Naive thymus-derived CD4-positive, alpha-beta T cell (primary cell): Measurements from ENCODE around the gene CFAP20DC. TPM values are rescaled to one million over a fixed set of nuclear protein-coding genes. Genes with fewer than 3 reads are reported as not detected.
"Not testable (repeated sequence)": the region's sequence is repeated elsewhere in the genome, so short reads cannot be mapped to it uniquely, and the experiment has no call there.

Experiments used
- ATAC-seq: fragments of 150-1000 bp; cut with Tn5 transposase; 2 replicates; pipeline ENCODE4 v1.10.0; 2021; ENCODE audit warnings: mild to moderate bottlenecking, moderate library complexity
- CTCF ChIA-PET: fragments of 350-600 bp; sonication (Branson Sonifier 250); formaldehyde crosslinking; loops from one replicate; lab custom pipeline; 2021; ENCODE audit warnings: antibody characterized with exemption; lab: Charles Lee
- POLR2A ChIA-PET: fragments of 350-600 bp; sonication (Branson Sonifier 250); formaldehyde crosslinking; loops from one replicate; lab custom pipeline; 2021; ENCODE audit warnings: antibody characterized with exemption, inconsistent platforms; lab: Charles Lee
- DNase-seq, 9 donors: peaks; one replicate each; pipeline versions ENCODE4 v3.0.0 to v3.0.0-alpha.2; 2020 to 2022; ENCODE audit warnings: mixed read lengths in 1 of 9
- H3K27ac ChIP-seq: one replicate; pipeline ENCODE4 v1.7.0; 2013; ENCODE audit warnings: mild to moderate bottlenecking, low read depth, low read length, moderate library complexity
- H3K27me3 ChIP-seq, 2 donors: one replicate each; pipeline ENCODE4 v1.7.0; 2013; ENCODE audit warnings: low read length in 2 of 2, mild to moderate bottlenecking in 2 of 2, moderate library complexity in 2 of 2; ENCODE audit not compliant: control insufficient read depth in 2 of 2, insufficient read depth in 2 of 2
- H3K36me3 ChIP-seq, 3 experiments: 1 replicate in 2 of 3; 2 replicates in 1 of 3; pipeline ENCODE4 v1.7.0; 2013; ENCODE audit warnings: low read length in 3 of 3, mild to moderate bottlenecking in 3 of 3, moderate library complexity in 1 of 3; ENCODE audit not compliant: insufficient read depth in 3 of 3, control insufficient read depth in 2 of 3
- H3K4me1 ChIP-seq, 2 donors: one replicate each; pipeline ENCODE4 v1.7.0; 2013; ENCODE audit warnings: low read length in 2 of 2, mild to moderate bottlenecking in 2 of 2, moderate library complexity in 1 of 2; ENCODE audit not compliant: control insufficient read depth in 2 of 2, insufficient read depth in 2 of 2
- H3K4me3 ChIP-seq: 2 replicates; pipeline ENCODE4 v1.7.0; 2013; ENCODE audit warnings: mild to moderate bottlenecking, low read length
- H3K9me3 ChIP-seq, 3 experiments: 1 replicate in 2 of 3; 2 replicates in 1 of 3; pipeline ENCODE4 v1.7.0; 2013; ENCODE audit warnings: low read length in 3 of 3; ENCODE audit not compliant: control insufficient read depth in 2 of 3
- H3K27ac Mint-ChIP-seq, 9 donors: one replicate each; pipeline ENCODE4 v1.8.0; 2020 to 2022; ENCODE audit warnings: mixed read lengths in 9 of 9, mild to moderate bottlenecking in 8 of 9, moderate library complexity in 5 of 9, inconsistent platforms in 2 of 9
- H3K27me3 Mint-ChIP-seq, 5 donors: one replicate each; pipeline ENCODE4 v1.8.0; 2021 to 2022; ENCODE audit warnings: mixed read lengths in 5 of 5, mild to moderate bottlenecking in 1 of 5
- H3K36me3 Mint-ChIP-seq, 5 donors: one replicate each; pipeline ENCODE4 v1.8.0; 2020 to 2022; ENCODE audit warnings: mixed read lengths in 5 of 5, mild to moderate bottlenecking in 3 of 5, inconsistent platforms in 1 of 5
- H3K4me1 Mint-ChIP-seq, 7 donors: one replicate each; pipeline ENCODE4 v1.8.0; 2020 to 2022; ENCODE audit warnings: mixed read lengths in 7 of 7, mild to moderate bottlenecking in 3 of 7, inconsistent platforms in 1 of 7
- H3K4me3 Mint-ChIP-seq, 10 donors: one replicate each; pipeline ENCODE4 v1.8.0; 2020 to 2022; ENCODE audit warnings: mild to moderate bottlenecking in 10 of 10, mixed read lengths in 10 of 10, moderate library complexity in 6 of 10, inconsistent platforms in 2 of 10
- H3K9me3 Mint-ChIP-seq, 11 donors: one replicate each; pipeline ENCODE4 v1.8.0; 2020 to 2022; ENCODE audit warnings: mixed read lengths in 11 of 11, mild to moderate bottlenecking in 4 of 11, inconsistent platforms in 1 of 11, moderate library complexity in 1 of 11
- intact Hi-C, 2 donors: fragments of 100-400 bp; cut with micrococcal nuclease; formaldehyde crosslinking; loops; one replicate each; pipeline ENCODE4 v1.15.1; 2023
- polyA plus RNA-seq, 2 donors: library from polyadenylated mRNA; unstranded; fragments of 300-500 nt; fragmentation: Illumina TruSeq; gene quantifications; one replicate each; pipeline ENCODE4 v1.2.3, GENCODE V29; 2021
- total RNA-seq, 6 experiments: library from RNA in 5 of 6; stranded (reverse) in 5 of 6; gene quantifications; 1 replicate in 5 of 6; 2 replicates in 1 of 6; pipeline ENCODE4 v1.2.3 and lab custom pipeline; 2021 to 2026

The CFAP20DC gene
- total and polyA plus RNA-seq, 7 experiments from 2014 or later: 0.24 to 1.2 (median 0.42) TPM; not detected in 3

DNA sequence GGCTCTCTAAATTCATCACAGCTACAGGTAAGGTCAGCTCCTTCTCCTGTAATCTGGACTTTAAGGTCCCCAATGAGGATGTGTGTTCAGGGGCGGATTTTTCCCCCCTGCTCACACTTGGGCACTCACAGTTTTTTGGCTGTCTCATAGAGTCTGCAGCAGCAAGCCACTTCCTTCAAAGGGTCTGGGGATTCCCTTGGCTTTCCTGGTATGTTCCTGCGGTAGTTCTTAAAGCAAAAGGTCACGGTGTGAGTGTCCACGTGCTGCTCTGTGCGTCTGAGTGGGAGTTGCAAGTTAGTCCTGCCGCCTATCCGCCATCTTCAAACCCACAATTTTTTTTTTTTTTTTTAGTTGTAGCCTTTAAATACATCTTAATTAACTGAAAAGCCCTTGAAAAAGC is 15.4 kb upstream of the CFAP20DC start:
- Histone ChIP-seq H3K36me3 (no peaks in the 10 kb centered on the region), H3K27me3 (no peaks in the 10 kb centered on the region), H3K9me3 (no peaks in the 10 kb centered on the region), H3K4me3 (no peak overlapping the region), H3K27ac (no peak overlapping the region), H3K4me1 (no peaks in the 10 kb centered on the region)
- DNase-seq (no peak), ATAC-seq (no peak)
- ChIA-PET CTCF (no interaction called here), POLR2A (no interaction called here)
- Mint-ChIP-seq H3K27me3 (peaks cover 36 to 51% (median 40%) of the 10 kb centered on the region in 5 donors), H3K4me3 (no peak overlapping the region), H3K9me3 (peaks cover 0 to 28% (median 6%) of the 10 kb centered on the region in 11 donors), H3K4me1 (peaks cover 0 to 6% (median 0%) of the 10 kb centered on the region in 7 donors), H3K36me3 (peaks cover 0 to 11% (median 3%) of the 10 kb centered on the region in 5 donors), H3K27ac (no peak overlapping the region)
- intact Hi-C loops: no loop called here

DNA sequence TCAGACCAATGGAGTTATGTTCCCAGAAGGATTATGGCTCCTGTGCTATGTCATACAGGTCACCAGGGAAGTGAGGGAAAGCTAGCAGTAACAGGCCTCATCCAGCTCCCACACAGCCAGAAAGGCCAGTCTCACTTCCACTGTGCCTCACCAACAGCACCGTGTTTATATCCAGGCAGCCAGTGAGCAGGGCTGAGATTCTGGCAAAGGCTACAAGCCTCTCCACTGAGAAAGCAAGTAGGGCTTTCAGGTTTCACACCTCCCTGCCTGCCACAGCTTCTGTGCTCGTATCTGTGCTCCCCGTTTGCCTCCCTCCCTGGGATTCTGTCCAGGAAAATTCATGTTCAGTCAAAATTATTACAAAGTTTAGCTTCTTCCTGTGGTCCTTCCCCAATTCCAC is 14.9 kb upstream of the CFAP20DC start:
- H3K4me1 Mint-ChIP-seq: peaks cover 0 to 3% (median 0%) of the 10 kb centered on the region in 7 donors
- H3K9me3 Mint-ChIP-seq: peaks cover 0 to 28% (median 6%) of the 10 kb centered on the region in 11 donors
- H3K36me3 Mint-ChIP-seq: peaks cover 0 to 11% (median 3%) of the 10 kb centered on the region in 5 donors
- DNase-seq: no peak
- peaks cover 33 to 48% (median 43%) of the 10 kb centered on the region in 5 donors for H3K27me3 Mint-ChIP-seq
- intact Hi-C loops: no loop called here
- ChIA-PET CTCF (no interaction called here), POLR2A (no interaction called here)
- Histone ChIP-seq H3K9me3 (no peaks in the 10 kb centered on the region), H3K36me3 (no peaks in the 10 kb centered on the region), H3K4me3 (no peak overlapping the region), H3K27ac (no peak overlapping the region), H3K27me3 (no peaks in the 10 kb centered on the region), H3K4me1 (no peaks in the 10 kb centered on the region)
- H3K27ac Mint-ChIP-seq: no peak overlapping the region
- H3K4me3 Mint-ChIP-seq: no peak overlapping the region
- ATAC-seq: no peak

DNA sequence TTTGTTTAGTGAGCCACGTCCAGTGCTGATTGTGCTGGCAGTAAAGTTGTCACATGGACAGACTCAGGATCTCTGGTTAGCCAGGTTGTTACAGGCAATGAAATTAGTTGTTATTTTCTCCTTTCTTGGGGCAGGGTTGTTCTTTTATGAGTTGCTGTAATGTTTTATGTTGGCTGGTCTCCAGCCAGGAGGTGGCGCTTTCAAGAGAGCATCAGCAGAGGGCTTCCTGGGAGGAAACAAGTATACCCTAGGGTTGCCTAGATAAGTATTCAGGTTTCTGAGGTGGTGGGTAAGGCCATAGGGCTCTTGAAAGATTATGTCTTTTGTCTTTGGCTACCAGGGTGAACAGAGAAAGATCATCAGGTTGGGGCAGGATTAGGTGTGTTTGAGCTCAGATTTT is 14.5 kb upstream of the CFAP20DC start:
- ChIA-PET CTCF (no interaction called here), POLR2A (no interaction called here)
- Histone ChIP-seq H3K4me3 (no peak overlapping the region), H3K4me1 (no peaks in the 10 kb centered on the region), H3K9me3 (no peaks in the 10 kb centered on the region), H3K27me3 (no peaks in the 10 kb centered on the region), H3K36me3 (no peaks in the 10 kb centered on the region), H3K27ac (no peak overlapping the region)
- peaks cover 34 to 48% (median 39%) of the 10 kb centered on the region in 5 donors for H3K27me3 Mint-ChIP-seq
- H3K36me3 Mint-ChIP-seq: peaks cover 0 to 11% (median 3%) of the 10 kb centered on the region in 5 donors
- DNase-seq (no peak), ATAC-seq (no peak)
- H3K4me1 Mint-ChIP-seq: no peaks in the 10 kb centered on the region
- H3K9me3 Mint-ChIP-seq: peaks cover 0 to 28% (median 6%) of the 10 kb centered on the region in 11 donors
- intact Hi-C loops: no loop called here
- H3K4me3 Mint-ChIP-seq: no peak overlapping the region
- H3K27ac Mint-ChIP-seq: no peak overlapping the region

DNA sequence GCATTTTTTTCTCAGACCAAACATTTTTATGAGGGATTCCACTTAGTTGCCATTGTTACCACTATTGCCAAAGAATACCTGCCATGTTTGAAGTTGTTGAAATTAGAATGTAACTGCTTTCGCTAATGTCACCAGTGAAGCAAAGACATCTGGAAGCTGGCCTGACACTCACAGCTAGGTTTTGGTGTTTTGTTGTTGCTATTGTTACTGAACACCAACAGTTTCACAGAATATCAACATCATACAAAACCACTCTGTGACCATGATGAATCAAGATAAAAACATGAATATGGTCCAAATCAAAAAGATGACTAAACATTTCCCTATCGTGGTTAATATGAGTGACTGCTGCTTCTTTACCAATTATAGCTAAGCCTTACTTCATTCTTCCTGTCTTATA is 6.9 kb upstream of the CFAP20DC start:
- peaks cover 0 to 2% (median 0%) of the 10 kb centered on the region in 7 donors for H3K4me1 Mint-ChIP-seq
- H3K36me3 ChIP-seq: no peaks in the 10 kb centered on the region
- H3K4me3 ChIP-seq: no peak overlapping the region
- H3K4me1 ChIP-seq: no peaks in the 10 kb centered on the region
- ChIA-PET CTCF (no interaction called here), POLR2A (no interaction called here)
- H3K27ac Mint-ChIP-seq: no peak overlapping the region
- H3K9me3 Mint-ChIP-seq: peaks cover 0 to 2% (median 0%) of the 10 kb centered on the region in 11 donors
- H3K4me3 Mint-ChIP-seq: no peak overlapping the region
- intact Hi-C loops: loop anchor here in 1 of 2 donors (10.0 kb wide), 1 partner anchor 492 kb away; no protein-coding TSS in a partner anchor
- no peak overlapping the region for H3K27ac ChIP-seq
- no peaks in the 10 kb centered on the region for H3K9me3 ChIP-seq
- DNase-seq (no peak), ATAC-seq (no peak)
- peaks cover 0 to 44% (median 4%) of the 10 kb centered on the region in 5 donors for H3K27me3 Mint-ChIP-seq
- H3K27me3 ChIP-seq: no peaks in the 10 kb centered on the region
- H3K36me3 Mint-ChIP-seq: no peaks in the 10 kb centered on the region

DNA sequence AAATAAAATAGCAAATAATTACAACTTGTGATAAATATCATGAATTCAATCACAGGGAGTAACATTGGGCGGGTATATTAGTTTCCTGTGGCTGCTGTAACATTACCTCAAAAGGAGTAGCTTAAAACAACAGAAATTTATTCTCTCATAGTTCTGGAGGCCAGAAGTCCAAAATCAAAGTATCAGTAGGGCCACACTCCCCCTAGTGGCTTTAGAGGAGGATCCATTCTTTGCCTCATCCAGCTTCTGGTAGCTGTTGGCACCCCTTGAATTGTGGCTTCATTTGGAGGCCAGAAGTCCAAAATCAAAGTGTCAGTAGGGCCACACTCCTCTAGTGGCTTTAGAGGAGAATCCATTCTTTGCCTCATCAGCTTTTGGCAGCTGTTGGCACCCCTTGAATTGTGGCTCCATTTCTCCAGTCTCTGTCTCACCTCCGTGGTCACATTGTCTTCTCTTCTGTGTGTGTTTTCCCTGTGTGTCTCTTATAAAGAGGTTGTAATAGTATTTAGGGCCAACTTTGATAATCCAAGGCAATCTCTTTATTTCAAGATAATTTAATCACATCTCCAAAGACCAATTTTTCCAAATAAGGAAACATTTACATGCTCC is 3.1 kb upstream of the CFAP20DC start:
- Histone ChIP-seq H3K27me3 (no peaks in the 10 kb centered on the region), H3K9me3 (no peaks in the 10 kb centered on the region), H3K4me1 (no peaks in the 10 kb centered on the region), H3K4me3 (no peak overlapping the region), H3K27ac (no peak overlapping the region), H3K36me3 (no peaks in the 10 kb centered on the region)
- Mint-ChIP-seq H3K27me3 (peaks cover 0 to 20% (median 0%) of the 10 kb centered on the region in 5 donors), H3K9me3 (no peaks in the 10 kb centered on the region), H3K27ac (no peak overlapping the region), H3K4me1 (peaks cover 0 to 16% (median 10%) of the 10 kb centered on the region in 7 donors), H3K36me3 (no peaks in the 10 kb centered on the region), H3K4me3 (no peak overlapping the region)
- intact Hi-C loops: loop anchor here (1.0 to 10.0 kb wide), 4 partner anchors 59 to 488 kb away; no protein-coding TSS in a partner anchor
- POLR2A ChIA-PET: no interaction called here
- DNase-seq: no peak
- no peak for ATAC-seq
- CTCF ChIA-PET: interaction anchor here (0.7 to 1.1 kb wide), 3 partner anchors 418 to 745 kb away, joined by 3 to 6 read pairs (median 3); no protein-coding TSS in a partner anchor

DNA sequence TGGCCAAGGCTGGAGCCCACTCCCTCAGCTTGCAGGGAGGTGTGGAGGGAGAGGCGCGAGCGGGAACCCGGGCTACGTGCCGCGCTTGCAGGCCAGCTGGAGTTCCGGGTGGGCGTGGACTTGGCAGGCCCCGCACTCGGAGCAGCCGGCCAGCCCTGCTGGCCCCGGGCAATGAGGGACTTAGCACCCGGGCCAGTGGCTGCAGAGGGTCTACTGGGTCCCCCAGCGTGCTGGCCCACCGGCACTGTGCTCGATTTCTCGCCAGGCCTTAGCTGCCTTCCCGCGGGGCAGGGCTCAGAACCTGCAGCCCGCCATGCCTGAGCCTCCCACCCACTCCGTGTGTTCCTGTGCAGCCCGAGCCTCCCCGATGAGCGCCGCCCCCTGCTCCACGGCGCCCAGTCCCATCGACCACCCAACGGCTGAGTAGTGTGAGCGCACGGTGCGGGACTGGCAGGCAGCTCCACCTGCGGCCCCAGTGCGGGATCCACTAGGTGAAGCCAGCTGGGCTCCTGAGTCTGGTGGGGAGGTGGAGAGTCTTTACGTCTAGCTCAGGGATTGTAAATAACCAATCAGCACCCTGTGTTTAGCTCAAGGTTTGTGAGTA is 1.1 kb upstream of the CFAP20DC start:
- H3K9me3 ChIP-seq, H3K36me3 Mint-ChIP-seq, H3K27ac ChIP-seq, H3K36me3 ChIP-seq, H3K9me3 Mint-ChIP-seq, CTCF ChIA-PET, H3K4me1 ChIP-seq, H3K4me3 ChIP-seq, DNase-seq, ATAC-seq, POLR2A ChIA-PET, H3K27me3 ChIP-seq: not testable (repeated sequence)
- intact Hi-C loops: loop anchor here in 1 of 2 donors (2.0 to 10.0 kb wide), 2 partner anchors 486 to 744 kb away; partner anchors contain the start of genes HTD2 and RPP14
- Mint-ChIP-seq H3K27ac (peak overlapping the region in 3 of 9 donors; percentile 8 to 71 (median 70)), H3K27me3 (peaks cover 0 to 14% (median 0%) of the 10 kb centered on the region in 5 donors), H3K4me3 (peak overlapping the region in 3 of 10 donors; percentile 5 to 41 (median 9)), H3K4me1 (peaks cover 0 to 16% (median 10%) of the 10 kb centered on the region in 7 donors)
